HG03558 (cell line): ENCODE data around the gene IYD.
"Not testable (repeated sequence)": the region's sequence is repeated elsewhere in the genome, so short reads cannot be mapped to it uniquely, and the experiment has no call there.

Source experiments
- ATAC-seq: cut with Tn5 transposase; IDR thresholded peaks from one replicate; pipeline ENCODE4 v1.9.1; 2021; ENCODE audit warnings: moderate number of reproducible peaks; ENCODE audit not compliant: unreplicated experiment; ENCODE audit errors: extremely low read depth

IYD gene

DNA sequence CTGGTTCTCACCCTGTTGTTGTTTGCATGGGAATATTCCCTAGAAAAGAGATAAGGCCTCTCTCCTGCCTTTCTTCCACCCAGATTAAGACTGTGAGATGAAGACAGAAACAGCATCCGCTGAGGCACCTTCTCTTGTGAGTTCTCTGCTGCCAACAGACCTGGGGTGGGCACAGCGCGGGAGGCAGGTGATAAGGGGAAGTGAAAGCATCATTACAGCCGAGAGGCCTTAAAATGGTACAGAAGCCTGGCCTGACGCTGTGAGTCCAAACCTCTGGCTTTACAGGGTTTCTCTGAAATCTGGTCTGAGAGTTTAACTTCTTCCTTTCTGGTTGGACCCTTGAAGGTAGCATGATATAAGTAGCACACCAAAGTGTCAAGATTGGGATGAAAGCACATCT is 21.0 kb upstream of the IYD start:
- no peak for ATAC-seq

DNA sequence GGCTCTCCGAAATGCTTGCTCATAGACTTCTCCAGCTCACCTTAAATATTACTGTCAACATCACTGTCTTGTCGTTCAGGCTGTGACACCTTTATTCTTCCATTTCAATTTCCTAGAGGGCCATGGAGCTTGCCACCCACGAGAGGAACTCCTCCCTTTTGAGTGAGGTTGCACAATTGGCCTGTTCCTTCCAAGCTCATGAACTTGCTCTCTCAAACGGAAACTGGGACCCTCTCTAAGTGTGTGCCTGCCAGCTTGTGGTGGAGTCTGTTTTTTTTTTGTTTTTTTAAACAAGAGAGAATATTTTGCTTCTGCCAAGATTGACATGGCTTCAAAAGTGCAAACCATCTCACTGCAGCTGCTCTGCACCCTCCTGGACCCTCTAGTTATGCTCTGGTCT is 19.3 kb upstream of the IYD start:
- ATAC-seq = no peak

DNA sequence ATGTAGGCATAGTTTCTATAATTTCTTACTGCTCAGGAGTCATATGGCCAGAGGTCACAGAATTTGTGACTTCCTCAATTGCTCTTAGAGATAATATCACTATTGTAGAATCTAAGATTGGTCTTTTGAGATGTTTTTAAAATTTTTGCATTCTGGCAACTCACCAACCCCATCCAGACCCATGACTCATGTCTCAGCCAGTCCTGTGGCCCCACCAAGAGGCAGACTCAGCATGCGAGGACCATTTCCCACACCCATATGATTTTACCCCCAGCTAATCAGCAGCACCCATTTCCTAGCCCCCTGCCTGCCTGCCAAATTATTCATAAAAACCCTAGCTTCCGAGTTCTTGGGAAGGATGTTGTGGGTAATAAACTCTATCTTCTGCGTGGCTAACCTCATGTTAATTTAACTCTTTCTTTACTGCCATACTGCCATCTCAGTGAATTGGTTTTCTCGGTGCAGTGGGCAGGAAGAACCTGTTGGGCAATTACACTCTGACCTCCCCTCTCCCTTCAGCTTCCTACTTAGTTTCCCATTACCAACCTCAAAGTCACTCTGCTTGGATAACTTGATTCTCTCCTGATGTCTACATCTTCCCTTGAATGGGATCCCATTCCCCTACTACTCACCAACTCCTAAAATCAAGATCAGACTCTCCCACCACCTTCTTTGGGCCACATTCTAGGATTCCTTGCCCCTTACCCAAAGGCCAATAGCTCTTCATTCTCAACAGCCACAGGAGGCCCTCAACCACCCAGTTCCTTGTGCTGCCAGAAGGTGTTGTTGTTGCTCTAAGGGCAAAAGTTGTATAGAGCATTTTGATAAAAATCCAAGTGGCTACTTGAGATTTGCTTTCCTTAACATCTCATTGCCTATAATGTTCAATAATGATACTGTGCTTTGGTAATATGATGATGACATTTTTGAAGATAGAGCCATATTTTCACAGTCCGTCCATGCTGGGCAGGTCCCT is 16.2 kb upstream of the IYD start:
- ATAC-seq = no peak

DNA sequence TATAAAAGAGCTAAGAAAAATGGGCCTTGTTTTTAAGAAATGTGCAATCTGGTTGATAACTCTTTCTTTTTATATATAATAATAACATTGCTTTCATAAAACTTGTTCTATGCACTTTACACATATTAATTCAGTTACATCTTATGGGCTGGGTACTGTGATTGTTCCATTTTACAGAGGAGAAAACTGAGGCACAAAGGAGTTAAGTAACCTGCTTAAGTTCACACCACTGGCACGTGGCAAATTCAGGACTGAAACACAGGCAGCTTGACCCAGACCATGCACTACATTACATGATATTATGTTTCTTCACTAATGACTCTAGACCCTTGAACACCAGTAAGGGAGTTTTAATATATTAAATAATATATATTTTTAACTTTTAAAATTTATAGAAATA is 15.4 kb upstream of the IYD start:
- ATAC-seq = no peak

DNA sequence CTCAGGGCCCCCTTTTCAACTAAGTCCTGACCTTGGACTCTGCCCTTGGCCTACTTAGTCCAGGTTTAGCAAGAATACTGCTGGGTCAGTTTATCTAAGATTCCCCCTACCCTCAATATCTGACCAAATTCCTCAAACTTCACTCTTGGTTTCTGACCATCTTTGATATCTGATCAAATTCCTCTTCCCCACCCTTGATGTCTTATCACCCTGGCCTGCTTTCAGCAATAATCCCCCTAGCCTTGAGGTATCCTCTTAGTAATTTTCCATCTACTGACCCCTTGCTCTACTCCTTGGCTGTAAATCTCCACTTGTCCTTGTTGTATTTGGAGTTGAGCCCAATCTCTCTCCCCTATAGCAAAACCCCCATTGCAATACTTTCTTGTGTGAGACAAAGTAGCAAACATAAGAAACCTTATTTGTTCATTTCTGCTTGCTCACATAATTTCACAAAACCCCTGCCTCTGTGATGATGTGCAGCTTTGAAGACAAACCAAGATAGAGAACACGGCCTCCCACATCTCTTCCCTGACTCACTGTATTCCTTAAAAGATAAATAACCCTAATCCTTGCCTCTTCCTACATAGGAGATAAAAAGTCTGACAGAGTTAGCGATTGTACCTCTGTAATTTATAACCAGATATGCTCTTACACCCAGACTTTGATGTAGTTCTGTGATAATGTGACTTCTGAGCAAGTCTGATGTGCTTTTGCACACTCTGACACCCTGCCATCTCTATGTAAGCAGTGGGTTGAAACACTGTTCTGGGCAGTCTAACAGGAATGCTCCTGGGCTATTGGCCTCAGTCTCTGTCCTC is 13.8 kb upstream of the IYD start:
- no peak for ATAC-seq

DNA sequence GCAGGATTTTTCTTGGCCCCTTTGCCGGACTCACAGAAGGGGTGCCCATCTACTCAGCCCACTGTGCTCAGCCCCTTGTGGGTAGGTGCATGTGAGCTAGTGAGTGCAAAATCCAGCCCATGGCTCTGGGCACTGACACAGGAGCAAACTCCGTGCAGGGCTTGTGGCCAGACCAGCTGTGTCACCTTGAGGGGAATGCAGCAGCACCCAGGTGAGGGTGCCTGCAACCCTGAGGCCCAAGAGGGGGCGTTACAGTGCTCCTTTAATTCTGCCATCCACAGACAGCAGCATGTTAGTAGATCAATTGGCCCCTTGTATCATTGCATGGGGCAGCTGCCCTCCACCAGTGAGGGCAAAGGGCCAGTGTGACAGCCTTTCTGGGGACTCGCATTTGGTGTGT is 12.9 kb upstream of the IYD start:
- ATAC-seq = no peak

DNA sequence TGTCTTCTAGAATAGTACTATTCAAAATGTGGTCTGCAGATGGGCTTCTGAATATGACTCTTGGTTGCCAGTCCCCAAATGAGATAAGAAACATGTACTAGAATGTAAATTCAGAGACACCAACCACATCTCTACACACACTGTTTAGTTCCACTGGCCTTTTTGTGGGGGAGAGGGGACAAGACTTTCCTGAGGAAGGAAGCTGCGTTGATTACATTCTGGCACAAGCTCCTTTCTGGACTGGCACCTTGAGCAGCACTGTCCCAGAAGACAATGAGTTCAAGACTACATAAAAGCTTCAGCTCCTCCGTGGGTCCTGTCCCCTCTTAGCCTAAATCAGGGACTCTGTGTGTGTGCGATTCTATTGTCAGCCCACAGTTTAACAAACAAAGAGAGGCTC is 6.9 kb upstream of the IYD start:
- no peak for ATAC-seq

DNA sequence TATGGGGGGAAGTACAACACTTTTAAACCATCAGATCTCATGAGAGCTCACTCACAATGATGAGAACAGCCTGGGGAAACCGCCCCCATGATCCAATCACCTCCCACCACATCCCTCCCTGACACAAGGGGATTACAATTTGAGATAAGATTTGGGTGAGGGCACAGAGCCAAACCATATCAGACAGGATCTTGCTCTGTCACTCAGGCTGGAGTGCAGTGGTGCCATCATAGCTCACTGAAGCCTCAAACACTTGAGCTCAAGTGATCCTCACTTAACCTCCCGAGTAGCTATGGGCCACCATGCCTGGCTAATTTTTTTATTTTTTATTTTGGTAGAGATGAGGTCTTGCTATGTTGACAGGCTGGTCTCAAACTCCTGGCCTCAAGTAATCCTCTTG is 5.1 kb upstream of the IYD start:
- no peak for ATAC-seq

DNA sequence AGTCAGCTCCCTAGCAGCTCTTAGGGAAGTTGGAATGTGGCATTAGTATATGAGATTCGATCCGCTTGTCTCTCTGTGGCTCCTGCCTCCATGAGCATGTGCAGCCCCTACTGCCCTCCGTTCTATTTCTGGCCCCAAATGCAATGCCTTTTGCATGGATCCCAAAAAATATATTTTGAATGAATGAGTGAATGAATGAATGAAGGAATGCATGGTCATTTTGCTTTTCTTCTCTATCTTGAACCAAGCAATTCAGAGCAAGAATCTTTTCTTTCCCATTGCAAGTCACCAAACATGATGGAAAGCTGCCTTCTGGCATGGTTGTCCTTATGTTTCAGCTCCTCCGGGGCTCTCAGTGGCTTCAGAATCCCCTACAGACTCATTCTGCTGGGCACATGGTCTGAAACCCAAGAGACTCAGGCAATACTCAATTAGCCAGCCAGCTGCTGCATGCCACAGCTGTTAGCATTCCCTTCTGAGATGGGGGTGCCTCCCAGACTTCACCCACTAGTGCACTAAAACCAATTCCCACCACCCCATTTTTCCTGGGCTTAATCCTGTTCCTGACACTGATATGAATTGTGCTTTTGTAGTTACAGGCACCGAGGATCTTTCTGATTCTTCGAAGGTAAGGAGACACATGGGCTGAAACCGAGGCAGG is 2.6 kb upstream of the IYD start:
- ATAC-seq = no peak

DNA sequence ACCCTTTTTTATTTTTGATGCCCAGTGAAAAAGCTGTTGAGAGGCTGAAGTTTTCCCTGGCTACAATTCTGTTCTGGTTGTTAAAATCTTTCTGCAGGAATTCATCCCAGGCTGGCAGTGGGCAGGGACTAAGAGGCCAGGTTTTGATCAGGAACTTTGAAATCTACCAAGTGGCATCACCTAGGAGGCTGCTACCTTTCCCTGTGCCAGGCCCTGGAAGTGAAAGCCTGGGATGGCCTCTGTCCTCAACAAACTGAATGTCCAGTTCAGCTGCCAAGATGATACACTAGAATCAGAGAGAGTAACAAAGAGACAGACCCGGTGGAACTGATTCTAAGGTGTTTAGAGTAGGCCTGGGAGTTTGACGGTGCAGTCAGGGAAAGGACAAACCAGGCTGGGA is 596 bp downstream of the IYD start:
- ATAC-seq = no peak

DNA sequence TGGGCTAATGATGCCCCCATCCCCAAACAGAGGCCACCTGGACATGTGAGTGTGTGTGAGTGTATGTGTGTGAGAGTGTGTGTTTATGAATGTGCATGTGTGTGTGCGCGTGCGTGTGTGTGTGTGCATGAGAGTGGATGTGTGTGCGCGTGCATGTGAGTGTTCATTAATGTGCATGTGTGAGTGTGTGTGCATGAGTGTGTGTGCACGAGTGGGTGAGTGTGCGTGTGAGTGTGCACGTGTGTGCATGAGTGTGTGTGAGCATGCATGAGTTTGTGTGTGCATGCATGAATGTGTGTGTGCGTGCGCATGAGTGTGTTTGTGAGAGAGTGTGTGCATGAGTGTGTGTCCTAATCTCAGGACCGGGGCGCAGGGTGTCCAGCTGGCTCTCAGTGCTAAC is 1.3 kb downstream of the IYD start:
- ATAC-seq = no peak

DNA sequence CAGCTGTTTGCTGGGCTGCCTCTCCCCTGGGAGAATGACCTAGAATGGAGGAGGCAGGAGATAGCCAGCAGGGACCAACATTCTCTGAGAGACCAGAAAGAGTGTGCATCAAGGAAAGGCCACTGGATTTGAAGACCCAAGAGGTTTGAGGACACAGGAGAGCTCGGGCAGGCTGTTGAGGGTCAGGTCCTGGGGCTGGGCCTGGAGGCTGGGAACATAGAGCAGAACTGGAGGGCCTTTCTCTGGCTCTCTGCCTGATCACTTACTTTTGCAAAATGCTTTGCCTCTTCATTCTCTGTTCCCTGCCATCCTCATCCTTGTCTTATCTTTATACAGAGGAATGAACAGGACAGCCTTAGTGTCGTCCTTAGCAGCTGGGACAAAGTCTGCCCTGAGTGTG is 2.5 kb downstream of the IYD start:
- ATAC-seq = no peak

DNA sequence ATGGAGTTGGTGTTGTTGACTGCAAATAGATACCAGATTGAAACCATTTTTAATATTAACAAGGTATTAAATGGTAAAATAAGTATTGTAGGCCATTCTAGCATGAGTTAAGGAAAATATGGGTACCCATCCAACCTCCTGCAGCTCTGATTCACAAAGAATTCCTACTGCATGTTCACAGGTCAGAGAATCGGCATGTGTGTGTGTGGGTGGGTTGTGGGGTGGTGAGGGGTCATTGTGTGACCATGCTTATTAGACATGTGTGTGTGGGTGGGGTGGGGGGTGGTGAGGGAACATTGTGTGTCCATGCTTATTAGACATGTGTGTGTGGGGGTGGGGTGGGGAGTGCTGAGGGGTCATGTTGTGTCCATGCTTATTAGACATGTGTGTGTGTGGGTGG is 3.2 kb downstream of the IYD start:
- ATAC-seq = no peak

DNA sequence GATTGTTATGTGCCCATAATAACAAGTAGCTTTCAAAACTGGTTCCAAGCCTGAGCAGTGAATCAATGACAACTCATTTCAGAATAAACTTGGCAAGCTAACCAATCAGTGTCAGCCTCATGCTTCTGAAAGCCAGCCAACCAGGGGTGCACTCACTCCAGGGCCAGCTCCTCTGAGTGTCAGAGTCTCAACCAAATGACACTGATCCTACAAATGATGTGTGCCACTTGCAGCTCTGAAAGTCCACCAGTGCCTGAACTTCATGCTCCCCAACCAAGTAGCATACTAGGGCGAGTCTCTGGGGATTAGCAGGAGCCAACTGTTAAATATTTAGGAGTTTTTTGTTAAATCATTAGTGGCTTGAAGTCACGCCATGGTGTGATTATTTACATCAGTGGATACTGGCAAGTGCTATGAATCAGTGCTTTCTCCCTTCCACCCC is 4.5 kb downstream of the IYD start:
- ATAC-seq = no peak

DNA sequence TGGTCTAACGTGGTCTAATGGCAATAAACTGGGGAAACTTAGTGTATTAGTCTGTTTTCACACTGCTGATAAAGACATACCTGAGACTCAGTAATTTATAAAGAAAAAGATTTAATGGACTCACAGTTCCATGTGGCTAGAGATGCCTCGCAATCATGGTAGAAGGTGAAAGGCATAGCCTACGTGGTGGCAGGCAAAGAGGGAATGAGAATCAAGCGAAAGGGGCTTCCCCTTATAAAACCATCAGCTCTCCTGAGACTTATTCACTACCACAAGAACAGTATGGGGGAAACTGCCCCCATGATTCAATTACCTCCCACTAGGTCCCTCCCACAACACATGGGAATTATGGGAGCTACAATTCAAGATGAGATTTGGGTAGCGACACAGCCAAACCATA is 5.5 kb downstream of the IYD start:
- ATAC-seq = not testable (repeated sequence)

DNA sequence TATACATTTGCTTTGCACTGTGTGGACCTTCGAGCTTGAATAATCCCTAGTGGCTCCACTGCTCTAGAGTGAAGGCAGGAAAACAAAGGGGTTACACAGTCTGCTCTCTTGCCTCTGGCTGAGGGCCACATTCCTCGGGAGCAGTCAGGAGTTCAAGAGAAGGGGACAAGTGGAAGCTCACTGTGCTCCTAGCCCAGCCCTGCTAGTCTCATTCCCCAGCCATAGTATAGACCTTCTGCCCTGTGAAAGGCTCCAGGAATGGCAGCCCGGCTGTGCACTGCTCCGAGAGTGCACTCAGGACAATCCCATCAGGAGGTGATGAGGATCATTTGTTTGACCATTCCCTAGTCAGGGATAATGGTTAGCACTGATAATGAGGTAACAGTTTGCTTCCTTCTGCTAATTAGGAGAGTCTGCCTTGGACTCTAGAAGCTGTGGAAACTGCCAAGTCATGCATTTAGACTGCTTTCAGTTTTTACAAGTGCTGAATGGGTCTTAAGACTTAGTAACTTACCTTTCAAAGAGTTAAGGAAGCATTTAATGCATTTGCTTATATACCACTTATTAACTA is 8.5 kb downstream of the IYD start:
- no peak for ATAC-seq

DNA sequence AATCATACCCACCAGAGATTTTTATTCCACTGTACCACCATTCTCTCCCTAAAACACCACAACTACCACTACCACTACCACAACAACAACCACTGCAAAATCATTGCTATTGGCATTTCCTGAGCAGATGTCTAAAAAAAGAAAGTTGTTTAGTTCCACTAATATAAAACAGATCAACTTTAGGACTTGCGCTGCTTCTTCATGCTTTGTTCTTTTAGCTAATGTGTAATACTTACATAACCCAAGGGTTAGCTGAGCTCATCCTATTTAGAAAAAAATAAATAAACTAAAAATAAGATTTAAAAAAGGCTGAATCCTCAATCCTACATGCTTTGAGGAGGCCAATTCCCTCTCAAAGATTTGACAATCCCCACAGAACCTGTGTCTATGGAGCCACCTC is 11.4 kb downstream of the IYD start:
- no peak for ATAC-seq

DNA sequence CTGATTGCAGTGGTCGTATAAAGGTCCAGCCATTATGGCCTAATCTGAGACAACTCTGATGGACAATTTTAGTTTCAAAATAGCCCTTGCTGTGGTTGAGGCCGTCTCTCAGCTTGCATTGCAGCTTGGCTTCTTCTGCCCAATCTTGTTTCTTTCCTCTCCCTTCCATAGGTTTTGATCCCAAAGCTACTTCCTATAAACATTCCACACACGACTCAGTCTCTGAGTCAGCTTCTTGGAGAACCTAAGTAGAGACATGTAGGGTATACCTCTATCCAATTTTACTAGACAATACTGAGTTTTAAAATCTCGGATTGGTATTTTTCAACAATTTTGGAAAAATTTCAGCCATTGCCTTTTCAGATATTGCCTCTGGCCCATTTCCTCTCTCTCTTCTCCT is 13.4 kb downstream of the IYD start:
- no peak for ATAC-seq

DNA sequence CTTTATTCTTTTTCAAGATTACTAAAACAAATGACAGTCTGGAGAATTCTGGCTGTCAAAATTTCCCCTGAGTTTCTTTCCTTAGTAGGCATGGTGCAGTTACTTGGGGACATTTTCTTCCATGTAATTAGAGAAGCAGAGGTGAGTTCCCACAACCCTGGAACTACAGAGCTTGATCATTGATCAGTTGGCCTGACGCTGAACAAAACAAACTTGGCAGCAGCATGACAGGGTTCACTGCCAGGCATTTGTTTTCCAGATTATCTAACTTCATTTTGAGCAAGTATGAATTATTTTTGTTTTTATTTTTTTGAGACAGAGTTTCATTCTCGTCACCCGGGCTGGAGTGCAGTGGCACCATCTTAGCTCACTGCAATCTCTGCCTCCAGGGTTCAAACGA is 22.6 kb downstream of the IYD start:
- no peak for ATAC-seq

DNA sequence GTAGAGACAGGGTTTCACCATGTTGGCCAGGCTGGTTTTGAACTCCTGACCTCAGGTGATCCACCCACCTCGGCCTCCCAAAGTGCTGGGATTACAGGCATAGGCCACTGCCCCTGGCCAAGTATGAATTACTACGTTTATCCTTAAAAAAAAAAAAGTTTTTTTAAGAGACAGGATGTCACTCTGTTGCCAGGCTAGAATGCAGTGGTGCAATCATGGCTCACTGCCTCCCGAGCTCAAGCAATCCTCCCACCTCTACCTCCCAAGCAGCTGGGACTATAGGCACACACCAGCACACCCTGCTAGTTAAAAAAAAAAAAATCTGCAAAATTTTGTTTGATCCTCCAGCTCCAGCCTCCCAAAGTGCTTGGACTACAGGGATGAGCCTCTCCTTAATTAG is 23.1 kb downstream of the IYD start:
- no peak for ATAC-seq
